Measurements from ENCODE around the gene EVL.

GRCh38 chr14:100132161-100132902 lies 67.1 kb downstream of the EVL start:
- no peak for TF ChIP-seq EZH2phosphoT487 (IDR thresholded peaks at IDR 0.05; ENCODE audit: borderline replicate concordance)
- TF ChIP-seq CTCF (conservative IDR thresholded peaks at IDR 0.05; ENCODE audit: low read length) = no peak

Data from Loucy (cell line).